ENCODE data around the gene GRWD1. TPM values are rescaled to one million over a fixed set of nuclear protein-coding genes. Genes with fewer than 3 reads are reported as not detected.

Gene GRWD1
- total RNA-seq, 1 experiment from 2014 or later, result 64.8 TPM

Other genes starting within 250 kb of the GRWD1 start
- 17.5 TPM for gene CARD8, start 190.1 kb upstream of the GRWD1 start, total RNA-seq (2021; ENCODE audit: unreplicated experiment)
- 4.1 TPM for gene ZNF114, start 175.9 kb upstream of the GRWD1 start, total RNA-seq (2021; ENCODE audit: unreplicated experiment)
- gene EMP3, start 120.4 kb upstream of the GRWD1 start, total RNA-seq (2021; ENCODE audit: unreplicated experiment), result 92.9 TPM
- gene TMEM143, start 82.0 kb upstream of the GRWD1 start, total RNA-seq (2021; ENCODE audit: unreplicated experiment), result 13.2 TPM
- 0.49 TPM for gene SYNGR4, start 81.6 kb upstream of the GRWD1 start, total RNA-seq (2021; ENCODE audit: unreplicated experiment)
- 212 TPM for gene KDELR1, start 54.4 kb upstream of the GRWD1 start, total RNA-seq (2021; ENCODE audit: unreplicated experiment)
- gene GRIN2D, start 52.3 kb upstream of the GRWD1 start, total RNA-seq (2021; ENCODE audit: unreplicated experiment), result 26.2 TPM
- 2.5 TPM for gene KCNJ14, start 9.6 kb downstream of the GRWD1 start, total RNA-seq (2021; ENCODE audit: unreplicated experiment)
- 75.3 TPM for gene CYTH2, start 23.4 kb downstream of the GRWD1 start, total RNA-seq (2021; ENCODE audit: unreplicated experiment)
- gene LMTK3, start 65.9 kb downstream of the GRWD1 start, total RNA-seq (2021; ENCODE audit: unreplicated experiment), result 19.9 TPM
- gene SULT2B1, start 106.2 kb downstream of the GRWD1 start, total RNA-seq (2021; ENCODE audit: unreplicated experiment), result 4.8 TPM
- gene SPACA4, start 160.8 kb downstream of the GRWD1 start, total RNA-seq (2021; ENCODE audit: unreplicated experiment), result not detected
- 6.8 TPM for gene FAM83E, start 169.1 kb downstream of the GRWD1 start, total RNA-seq (2021; ENCODE audit: unreplicated experiment)
- gene RPL18, start 173.2 kb downstream of the GRWD1 start, total RNA-seq (2021; ENCODE audit: unreplicated experiment), result 2,006 TPM
- gene SPHK2, start 173.5 kb downstream of the GRWD1 start, total RNA-seq (2021; ENCODE audit: unreplicated experiment), result 19.9 TPM
- 45.9 TPM for gene DBP, start 191.4 kb downstream of the GRWD1 start, total RNA-seq (2021; ENCODE audit: unreplicated experiment)
- 29.6 TPM for gene CA11, start 200.2 kb downstream of the GRWD1 start, total RNA-seq (2021; ENCODE audit: unreplicated experiment)
- 3.1 TPM for gene NTN5, start 227.0 kb downstream of the GRWD1 start, total RNA-seq (2021; ENCODE audit: unreplicated experiment)
- gene FUT2, start 250.0 kb downstream of the GRWD1 start, total RNA-seq (2021; ENCODE audit: unreplicated experiment), result 12.5 TPM